ENCODE measurements around the gene FAM187B.

GRCh38 chr19:35216016-35216832 is 12.3 kb downstream of the FAM187B start:
- TF ChIP-seq POLR2AphosphoS5 (IDR thresholded peaks at IDR 0.05) = no peak
- TF ChIP-seq, protein P1, sequence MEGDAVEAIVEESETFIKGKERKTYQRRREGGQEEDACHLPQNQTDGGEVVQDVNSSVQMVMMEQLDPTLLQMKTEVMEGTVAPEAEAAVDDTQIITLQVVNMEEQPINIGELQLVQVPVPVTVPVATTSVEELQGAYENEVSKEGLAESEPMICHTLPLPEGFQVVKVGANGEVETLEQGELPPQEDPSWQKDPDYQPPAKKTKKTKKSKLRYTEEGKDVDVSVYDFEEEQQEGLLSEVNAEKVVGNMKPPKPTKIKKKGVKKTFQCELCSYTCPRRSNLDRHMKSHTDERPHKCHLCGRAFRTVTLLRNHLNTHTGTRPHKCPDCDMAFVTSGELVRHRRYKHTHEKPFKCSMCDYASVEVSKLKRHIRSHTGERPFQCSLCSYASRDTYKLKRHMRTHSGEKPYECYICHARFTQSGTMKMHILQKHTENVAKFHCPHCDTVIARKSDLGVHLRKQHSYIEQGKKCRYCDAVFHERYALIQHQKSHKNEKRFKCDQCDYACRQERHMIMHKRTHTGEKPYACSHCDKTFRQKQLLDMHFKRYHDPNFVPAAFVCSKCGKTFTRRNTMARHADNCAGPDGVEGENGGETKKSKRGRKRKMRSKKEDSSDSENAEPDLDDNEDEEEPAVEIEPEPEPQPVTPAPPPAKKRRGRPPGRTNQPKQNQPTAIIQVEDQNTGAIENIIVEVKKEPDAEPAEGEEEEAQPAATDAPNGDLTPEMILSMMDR (IDR thresholded peaks at IDR 0.05) = no peak

Data from gastroesophageal sphincter (tissue), 3 donors.